ENCODE data around the gene LCNL1.

Gene LCNL1

DNA sequence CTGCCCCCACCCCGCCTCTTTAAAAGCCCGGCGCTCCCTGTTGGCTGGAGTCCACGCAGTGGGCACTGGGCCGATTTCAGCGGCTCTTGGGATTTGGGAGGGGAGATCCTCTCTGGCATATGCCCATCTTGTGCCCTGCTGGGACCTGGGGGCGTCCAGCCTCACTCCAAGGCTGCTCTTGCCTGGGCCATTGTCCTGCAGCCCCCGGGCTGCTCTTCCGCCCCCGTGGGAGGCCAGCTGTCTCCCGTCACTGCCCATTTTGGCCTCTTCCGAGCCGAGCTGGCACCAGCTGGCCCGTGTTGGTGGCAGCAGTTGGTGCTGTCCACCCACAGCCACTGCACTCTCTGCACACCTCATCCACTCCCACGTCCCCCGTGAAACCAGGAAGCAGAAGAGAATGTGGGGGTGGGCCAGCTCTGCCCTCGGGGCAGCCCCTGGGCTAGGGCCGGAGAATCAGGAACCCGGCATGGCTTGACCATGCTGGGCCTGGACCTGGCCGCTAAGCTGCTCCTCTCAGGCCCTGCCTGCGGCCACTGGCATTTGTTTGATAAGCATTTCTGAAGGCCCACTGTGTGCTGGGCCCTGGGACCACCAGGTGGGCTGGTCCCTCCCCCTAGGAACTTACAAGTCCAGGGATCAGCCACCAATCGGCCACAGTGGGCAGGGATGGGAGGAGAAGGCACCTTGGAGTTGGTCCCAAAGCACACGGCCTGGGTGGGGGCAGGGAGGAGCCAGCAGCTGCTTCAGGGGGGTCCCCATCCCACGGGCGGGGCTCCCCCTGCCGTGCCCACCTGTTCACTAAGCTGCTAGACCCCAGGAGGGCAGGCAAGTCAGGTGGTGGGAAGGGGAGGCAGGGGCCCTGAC is 35.5 kb upstream of the LCNL1 start:
- DNase-seq (ENCODE audit: low read depth) = no peak

DNA sequence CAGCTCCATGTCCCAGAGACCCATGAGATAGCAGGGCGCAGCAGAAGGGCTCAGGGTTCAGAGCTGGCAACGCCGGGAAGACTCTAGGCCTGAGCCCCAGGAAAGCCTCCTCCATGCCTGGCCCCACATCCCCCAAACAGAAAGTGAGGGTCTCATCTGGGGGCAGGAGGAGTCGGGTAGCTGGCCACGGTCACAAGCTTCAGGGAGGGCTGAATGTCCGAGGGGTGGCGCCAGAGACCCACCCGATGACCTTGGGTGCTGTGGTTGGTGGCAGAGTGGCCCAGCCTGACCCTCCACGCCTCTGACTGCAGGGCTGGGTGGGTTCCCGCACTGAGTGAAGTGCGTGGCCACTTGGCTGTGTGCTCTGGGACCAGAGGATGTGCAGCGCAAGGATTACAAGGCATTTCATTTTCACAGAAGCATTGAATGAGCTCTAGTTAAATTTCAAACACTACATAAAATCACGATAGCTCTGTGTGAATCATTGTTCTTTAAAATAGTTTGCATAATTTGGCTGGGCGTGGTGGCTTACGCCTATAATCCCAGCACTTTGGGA is 34.8 kb upstream of the LCNL1 start:
- DNase-seq (ENCODE audit: low read depth) = peak; percentile 24

DNA sequence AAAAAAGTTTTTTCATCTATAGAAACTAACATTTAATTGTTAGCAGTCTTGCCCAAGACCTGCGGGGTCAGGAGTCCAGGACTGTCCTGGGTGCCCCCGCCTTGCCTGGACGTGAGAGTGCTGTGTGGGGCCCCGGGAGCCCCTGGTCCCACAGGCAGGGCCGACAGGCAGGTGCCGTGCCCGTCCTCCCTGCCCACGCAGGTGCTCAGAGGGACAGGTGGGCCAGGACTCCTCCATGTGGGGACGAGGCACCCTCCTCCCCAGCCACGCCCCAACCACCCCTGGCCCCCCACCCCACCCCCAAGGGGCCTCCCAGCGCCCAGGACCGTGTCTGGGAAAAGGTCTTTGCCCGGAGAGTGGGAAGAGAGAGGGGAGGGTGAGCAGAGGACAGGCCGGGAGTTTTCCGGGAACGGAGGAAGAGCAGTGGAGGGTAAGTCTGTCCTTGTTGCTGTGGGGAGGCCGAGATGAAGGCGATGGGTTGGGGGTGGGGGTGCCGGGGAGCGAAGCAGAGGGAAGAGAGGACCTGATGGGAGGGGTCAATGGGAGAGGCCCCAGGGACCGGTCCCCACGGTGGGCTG is 33.5 kb upstream of the LCNL1 start:
- no peak for DNase-seq (ENCODE audit: low read depth)

DNA sequence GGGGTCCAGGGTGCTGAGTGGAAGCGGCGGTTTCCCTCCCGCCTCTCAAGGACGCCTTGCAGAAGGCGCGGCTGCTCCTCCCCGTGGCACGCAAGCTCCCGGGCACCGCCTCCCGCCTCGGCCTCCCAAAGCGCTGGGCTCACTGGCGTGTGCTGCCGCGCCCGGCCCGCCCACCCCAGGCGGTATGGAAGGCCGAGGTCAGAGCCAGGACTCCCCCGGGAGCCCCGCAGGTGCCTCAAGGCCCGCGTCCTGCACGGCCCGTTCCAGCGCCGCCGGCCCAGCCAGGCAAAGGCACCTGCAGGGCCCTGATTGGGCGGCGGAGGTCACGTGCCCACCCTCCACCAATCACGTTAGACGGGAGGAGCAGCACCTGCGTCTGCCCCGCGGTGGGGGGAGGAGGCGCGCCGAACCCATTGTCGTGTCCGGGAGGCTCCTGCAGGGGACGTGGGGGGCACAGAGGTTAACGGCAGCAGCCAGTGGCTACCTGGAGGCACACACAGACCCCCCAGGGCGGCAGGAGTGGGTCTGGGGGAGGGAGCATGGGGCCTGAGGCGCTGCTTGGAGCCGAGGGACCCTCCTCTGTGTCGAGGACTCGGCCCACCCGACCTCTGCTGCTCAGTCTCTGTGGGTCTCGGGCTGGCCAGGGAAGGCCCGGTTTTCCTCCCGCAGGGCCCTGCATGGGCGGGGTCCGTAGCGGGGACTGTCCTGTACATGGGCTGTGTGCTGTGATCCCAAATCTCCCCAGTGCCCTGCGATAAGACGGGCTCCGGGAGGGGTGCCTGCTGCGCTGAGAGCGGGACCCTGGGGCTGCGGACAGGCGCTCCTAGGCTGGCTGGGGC is 32.8 kb upstream of the LCNL1 start:
- peak; percentile 52 for DNase-seq (ENCODE audit: low read depth)

DNA sequence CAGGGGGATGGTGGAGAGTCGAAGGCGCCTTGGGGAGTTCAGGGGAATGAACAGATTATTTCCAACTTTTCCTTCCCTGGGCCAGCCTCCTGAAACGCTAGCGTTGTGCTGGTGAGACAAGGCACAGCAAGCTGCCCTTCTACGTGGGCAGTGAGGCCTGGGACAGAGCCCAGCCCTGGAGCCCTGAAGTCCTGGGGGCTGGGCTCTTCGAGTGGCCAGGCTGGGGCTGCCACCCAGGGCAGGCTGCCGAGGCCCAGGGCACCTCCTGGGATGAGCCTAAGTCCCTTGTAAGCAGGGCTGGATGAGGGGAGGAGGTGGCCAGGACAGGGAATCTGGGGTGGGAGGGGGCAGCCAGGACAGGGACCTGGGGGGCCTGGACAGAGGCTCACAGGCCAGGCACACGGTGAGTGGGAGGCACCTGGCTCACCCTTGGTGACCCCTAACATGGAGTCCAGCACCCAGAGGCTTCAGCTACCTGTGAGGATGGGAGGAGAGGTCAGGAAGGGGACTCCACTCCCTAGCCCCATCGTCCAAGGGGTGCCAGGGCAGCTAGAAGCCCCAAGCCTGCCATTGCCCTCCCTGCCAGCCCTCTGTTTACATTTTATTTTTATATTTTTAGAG is 32.0 kb upstream of the LCNL1 start:
- DNase-seq (ENCODE audit: low read depth) = no peak

DNA sequence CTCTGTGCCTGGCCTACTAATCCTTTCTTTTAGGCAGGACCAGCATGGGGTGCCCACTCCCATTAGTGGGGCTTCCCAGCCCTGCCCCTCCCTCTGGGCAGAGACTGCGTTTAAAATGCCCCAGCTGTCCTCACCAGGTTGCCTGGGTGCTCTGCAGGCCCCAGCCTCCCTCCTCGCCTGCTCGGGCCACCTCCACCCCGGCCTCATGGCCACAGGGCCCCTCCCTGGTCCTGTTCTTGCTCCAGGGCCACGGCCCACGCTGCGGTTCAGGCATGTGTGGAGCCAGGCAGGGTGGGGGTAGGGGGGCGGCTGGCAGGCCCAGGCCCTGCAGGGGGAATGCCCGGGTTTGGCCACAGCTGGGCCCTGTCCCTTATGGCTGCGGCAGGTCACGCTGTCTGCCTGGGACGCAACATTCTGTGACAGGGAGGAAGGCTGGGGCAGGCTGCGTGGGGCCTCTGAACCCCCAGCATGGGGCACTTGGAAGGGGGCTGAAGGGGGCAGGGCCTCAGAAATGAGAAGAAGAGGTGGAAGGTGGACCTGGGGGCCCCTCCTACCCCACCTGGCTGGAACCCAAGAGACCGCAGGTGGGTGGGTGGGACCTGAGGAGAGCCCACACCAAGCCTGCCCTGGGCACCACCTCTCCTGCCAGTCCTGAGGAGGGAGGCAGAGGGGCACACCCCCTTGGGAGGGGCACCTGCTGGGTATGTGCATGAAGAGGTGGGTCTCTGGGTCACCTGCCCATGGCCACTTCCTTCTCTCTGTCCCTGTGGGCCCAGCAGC is 31.1 kb upstream of the LCNL1 start, which contains the start of gene LCN12:
Gene LCN12, plus strand, starts transcription at position 733 of the 780 bp plus-strand sequence. CDS start 55 bp downstream, outside the sequence.
- DNase-seq (ENCODE audit: low read depth) = no peak

DNA sequence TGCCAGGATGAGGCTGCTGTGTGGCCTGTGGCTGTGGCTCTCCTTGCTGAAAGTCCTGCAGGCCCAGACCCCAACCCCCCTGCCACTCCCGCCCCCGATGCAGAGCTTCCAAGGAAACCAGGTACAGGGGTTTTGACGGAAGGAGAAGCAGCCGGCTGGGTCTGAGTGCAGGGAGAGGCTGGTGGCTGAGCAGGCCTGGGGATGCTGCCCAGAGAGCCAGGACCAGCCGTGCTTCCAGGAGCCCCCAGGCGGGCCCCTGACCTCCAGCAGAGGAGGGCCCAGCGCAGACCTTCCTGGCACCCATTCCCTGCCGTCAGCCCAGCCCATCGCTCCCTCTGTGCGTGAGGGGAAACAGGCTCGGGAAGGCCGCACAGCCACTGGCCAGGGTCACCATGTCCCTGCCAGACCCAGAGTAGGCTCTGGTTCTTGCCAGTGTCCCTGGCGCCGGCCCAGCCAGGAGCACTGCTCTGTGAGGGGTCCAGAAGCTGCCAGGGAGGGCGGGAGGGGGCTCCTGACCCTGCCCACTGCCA is 30.4 kb upstream of the LCNL1 start:
- DNase-seq (ENCODE audit: low read depth) = no peak

DNA sequence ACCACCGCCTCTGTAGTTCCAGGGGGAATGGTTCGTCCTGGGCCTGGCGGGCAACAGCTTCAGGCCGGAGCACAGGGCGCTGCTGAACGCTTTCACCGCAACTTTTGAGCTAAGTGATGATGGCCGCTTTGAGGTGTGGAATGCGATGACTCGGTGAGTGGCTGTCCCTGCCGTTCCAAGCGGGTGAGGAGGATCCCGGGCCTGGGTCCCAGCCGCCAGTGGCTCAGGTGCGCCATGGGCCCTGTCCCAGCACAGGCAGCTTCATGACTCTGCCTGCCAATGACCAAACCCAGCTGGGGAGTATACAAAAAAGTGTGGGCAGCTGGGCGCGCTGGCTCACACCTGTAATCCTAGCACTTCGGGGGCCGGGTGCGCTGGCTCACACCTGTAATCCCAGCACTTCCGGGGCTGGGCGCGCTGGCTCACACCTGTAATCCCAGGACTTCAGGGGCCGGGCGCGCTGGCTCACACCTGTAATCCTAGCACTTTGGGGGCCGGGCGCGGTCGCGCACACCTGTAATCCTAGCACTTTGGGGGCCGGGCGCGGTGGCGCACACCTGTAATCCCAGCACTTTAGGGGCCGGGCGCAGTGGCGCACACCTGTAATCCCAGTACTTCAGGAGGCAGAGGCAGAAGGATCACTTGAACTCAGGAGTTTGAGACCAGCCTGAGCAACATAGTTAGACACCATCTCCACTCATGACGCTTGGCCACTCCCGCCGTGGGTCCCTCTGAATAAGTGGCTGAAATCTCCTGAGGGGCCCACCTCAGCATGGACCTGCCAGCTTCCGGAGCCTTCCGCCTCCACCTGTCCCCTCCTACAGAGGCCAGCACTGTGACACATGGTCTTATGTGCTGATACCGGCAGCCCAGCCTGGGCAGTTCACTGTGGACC is 29.7 kb upstream of the LCNL1 start:
- DNase-seq (ENCODE audit: low read depth) = no peak

DNA sequence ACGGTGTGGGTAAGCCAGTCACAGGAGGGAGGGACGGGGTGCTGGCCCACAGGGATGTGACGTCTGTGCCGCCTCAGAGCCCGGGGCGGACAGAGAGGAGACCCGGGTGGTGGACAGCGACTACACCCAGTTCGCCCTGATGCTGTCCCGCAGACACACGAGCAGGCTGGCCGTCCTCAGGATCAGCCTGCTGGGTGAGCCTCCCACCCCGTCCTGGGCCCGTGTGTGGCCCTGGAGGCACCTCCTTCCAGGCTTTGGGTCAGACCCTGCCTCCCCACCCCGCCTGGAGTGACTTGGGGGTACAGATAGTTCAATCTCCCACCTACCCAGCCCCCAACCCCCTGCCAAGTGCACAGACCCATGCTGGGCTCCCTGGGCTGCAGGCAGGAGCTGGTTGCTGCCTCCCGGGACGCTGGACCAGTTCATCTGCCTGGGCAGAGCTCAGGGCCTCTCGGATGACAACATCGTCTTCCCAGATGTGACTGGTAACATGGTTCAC is 29.0 kb upstream of the LCNL1 start:
- no peak for DNase-seq (ENCODE audit: low read depth)

DNA sequence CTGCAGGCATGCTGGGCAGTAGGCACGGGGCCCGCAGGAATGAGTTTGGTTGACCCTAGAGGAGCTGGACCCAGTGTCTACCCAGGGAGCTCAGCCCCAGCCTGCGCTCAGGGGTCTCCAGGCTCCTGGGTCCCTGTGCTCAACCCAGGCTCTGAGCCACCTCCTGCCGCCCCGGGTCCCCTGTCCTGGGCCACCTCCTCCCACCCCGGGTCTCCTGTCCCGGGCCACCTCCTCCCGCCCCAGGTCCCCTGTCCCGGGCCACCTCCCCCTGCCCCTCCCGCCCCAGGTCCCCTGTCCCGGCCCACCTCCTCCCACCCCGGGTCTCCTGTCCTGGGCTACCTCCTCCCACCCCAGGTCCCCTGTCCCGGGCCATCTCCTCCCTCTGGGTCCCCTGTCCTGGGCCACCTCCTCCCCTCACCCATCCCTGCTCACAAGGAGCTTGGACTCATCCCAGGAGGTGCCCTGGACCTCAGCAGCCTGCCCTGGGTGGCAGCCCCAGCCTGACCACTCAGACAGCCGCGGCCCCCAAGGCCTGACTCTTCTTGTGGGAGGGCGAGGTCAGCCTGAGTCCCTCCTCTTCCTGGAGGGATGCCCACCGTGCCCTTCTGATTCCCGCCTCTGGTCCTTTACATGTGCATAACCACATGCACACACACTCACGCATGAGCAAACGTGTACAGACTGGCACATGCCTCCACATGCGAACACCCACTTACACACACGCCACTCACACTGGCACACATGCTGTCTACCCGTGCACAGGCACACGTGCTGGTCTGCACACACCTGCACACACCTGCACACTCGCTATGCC is 28.3 kb upstream of the LCNL1 start:
- DNase-seq (ENCODE audit: low read depth) = no peak

DNA sequence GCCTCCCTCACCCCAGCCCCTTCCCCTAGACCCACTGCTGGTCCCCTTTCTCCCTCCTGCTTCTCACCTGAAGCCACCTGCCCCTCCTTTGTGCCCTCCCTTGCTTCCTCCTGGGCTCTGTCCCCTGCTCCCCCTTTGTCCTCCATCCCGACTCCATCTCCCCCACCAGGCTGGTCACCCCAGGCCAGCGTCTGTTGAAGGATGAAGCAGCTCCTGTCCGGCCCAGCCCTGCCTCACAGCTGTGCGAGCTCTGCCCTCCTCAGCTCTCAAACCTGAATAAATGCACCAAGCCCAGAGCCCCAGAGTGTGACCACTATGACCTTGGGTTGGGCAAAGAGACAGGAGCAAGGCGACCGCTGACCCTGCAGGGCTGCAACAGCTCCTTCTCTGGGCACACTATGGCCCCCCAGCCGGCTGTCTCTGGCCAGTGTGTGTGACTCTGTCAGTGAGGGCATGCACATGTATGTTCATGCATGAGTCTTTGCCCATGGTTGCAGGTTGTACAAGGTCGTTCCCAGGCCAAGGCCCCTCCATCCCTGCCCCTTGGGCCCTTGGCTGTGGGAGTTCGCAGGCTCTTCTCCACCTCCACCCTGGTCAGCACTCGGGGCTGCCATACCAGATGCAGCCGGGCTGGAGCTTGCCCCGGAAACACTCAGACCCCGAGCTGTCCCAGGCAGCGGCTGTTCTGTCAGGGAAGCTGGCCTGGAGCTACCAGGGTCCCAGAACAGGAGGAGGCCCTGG is 27.4 kb upstream of the LCNL1 start:
- no peak for DNase-seq (ENCODE audit: low read depth)

DNA sequence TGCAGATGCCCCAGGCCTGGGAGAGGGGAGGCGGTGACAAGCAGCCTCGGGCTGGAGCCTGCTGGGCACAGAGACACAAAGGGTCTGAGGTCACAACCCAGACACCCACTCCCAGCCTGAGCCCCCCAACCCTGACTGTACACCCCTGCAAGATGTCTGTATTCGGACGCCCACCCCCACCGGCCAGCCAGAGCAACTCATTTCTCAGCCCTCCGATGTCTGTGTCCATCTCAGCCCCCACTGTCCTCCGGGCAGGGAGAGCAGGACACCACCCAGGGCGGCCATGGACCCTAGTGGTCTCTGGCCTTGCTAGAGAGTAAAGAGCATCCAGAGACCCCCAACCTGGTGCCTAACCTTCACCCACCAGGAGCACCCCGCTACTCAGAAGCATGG is 26.9 kb upstream of the LCNL1 start:
- DNase-seq (ENCODE audit: low read depth) = no peak

DNA sequence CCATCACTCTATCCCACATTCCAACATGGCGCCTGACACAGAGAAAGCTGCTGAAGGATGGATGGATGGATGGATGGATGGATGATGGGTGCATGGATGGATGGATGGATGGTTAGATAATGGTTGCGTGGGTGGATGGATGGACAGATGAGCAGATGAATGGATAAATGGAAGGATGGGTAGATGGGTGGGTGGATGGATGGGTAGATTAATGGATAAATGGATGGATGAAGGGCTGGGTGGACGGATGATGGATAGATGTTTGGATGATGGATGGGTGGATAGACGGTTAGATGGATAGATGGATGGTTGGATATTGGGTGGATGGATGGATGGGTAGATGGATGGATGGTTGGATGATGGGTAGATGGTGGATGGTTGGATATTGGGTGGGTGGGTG is 26.2 kb upstream of the LCNL1 start:
- no peak for DNase-seq (ENCODE audit: low read depth)

DNA sequence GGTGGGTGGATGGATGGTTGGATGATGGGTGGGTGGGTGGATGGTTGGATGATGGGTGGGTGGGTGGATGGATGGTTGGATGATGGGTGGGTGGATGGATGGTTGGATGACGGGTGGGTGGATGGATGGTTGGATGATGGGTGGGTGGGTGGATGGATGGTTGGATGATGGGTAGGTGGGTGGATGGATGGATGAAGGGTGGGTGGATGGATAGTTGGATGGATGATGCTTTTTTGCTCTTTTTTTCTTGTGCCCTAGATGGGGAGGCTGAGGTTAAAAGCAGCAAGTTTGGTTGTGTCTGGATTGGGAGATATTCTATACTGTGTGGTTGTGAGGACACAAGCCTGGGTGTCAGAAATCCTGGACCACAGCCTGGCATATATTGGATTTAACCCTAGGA is 25.3 kb upstream of the LCNL1 start:
- no peak for DNase-seq (ENCODE audit: low read depth)

DNA sequence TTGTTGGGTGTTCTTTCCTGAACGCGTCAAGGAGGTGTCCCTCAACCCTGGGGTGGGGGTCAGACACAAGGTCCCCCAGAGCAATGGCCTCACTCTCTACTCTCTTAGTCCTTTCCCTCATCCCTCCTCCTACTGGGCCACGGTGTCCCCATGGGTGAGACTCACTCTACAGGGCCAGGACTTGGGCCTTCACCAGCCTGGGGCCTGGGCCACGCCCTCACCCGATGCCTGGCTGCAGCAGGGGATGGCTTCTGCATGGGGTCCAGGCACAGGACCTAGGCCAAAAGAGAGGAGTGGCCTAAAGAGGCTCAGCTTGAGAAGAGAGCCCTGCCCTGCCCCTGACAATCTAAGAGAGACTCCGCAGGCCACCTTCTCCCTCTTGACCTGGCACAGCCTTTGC is 24.9 kb upstream of the LCNL1 start:
- no peak for DNase-seq (ENCODE audit: low read depth)

DNA sequence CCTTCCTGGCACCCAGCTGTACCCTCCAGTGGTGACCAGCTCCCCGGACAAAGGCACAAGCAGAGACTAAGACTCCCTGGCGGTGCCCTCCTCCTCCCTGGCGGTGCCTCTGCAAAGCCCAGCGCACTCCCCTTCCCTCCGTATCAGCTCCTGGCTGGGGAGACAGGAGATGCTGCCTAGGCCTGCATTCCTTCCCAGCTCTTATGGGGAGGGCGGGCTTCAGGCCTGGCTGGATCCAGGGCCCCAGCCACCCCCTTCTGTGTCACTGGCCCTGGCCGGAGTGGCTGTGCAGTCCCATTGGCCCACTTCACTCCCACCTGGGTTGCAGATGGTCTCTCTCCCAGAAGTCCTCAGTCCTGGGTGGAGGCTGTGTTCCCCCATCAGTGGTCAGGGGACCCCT is 24.3 kb upstream of the LCNL1 start:
- no peak for DNase-seq (ENCODE audit: low read depth)

DNA sequence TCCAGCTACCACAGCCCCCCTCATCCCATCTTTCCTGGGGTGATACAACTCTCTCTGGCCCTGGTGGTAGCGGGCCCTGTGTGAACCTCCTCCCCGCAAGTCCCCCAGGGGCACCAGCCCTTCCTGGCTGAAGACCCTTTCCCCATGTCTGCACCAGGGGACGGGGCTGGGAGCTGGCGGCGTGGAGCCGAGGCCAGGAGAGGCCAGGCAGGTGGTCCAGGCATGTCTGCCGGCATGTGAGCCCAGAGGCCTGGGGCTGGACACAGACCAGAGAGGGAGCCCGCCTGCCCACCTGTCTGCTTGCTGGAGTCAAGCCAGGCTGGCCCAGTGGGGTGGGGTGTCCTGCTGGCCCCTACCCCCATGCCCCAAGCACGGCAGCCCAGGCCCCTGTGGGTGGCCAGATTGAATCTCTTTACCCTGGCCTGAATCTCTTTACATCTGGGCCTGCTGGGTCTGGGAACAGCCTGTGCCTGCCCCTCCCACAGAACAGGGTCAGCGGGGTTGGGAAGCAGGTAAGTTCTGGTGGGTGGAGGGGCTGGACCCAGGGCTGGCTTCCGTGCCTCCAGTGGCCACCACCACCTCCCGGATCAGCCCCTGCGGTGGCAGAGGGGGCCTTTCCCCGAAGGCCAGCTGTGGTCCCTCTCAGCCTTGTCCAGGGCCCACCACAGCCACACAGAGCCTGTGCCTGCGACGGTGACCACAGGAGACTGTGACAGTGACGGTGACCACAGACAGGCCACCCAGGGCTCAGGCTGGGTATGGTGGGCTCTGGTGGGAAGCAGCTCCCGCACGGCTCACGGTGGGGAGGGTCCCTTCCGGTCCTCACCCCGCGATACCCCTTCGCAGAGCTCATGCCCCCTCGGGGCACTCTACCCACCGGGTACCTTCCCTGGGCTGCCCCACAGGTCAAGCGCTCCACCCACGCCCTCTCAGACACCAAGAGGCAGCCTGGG is 23.6 kb upstream of the LCNL1 start:
- DNase-seq (ENCODE audit: low read depth) = no peak

Data from fibroblast of gingiva (primary cell).